GM19193 (cell line): ENCODE measurements around the gene WDR1.

Source experiments
- POLR2A ChIP-seq: IDR thresholded peaks from 4 replicates; pipeline ENCODE4 v1.6.1; 2011; ENCODE audit not compliant: insufficient read depth, insufficient read length; ENCODE audit errors: extremely low read depth

Gene WDR1

GRCh38 chr4:10099499-10100325 lies 16.9 kb downstream of the WDR1 start:
- TF ChIP-seq POLR2A, result no peak

GRCh38 chr4:10098780-10099160 lies 17.8 kb downstream of the WDR1 start:
- no peak for TF ChIP-seq POLR2A

GRCh38 chr4:10097906-10098779 lies 18.5 kb downstream of the WDR1 start:
- TF ChIP-seq POLR2A, result peak; percentile 23

GRCh38 chr4:10096978-10097335 lies 19.6 kb downstream of the WDR1 start:
- no peak for TF ChIP-seq POLR2A

DNA sequence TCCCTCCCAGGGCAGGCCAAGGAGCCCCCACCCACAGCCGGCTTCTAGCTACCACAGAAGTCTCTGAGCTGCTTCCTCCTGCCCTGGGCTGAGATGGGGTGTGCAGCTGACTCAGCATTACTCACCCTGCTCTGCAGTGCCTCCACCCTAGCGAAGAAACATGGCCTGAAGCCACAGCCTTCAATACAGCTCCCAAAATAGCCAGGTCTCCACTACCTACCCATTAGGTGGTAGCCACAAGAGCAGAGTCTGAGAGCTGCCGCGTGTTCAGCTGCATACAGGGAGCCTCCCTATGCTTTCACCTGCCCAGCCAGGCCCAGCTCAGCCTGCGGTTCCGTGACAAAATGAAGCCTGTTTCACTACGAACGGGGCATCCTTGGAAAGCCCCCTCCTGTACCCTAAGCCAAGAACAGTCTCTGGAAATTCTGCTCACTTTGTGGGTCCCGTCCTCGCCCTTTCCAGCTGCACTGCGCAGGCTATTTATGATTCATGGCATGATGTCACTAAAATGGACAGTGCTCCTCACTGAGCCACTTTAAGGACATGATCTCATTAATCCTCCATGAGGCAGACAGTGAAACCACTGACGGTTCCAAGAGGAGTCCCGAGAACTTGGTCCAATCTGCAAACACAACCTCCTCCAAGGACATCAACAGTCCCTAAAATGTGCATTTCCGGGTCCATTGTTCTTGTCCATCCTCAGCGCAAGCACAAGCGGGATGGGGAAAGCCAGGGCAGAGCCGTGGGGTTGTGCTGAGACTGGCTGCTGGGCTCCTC lies 20.2 kb downstream of the WDR1 start:
- no peak for TF ChIP-seq POLR2A

GRCh38 chr4:10095296-10095991 lies 21.2 kb downstream of the WDR1 start:
- TF ChIP-seq POLR2A, result no peak

DNA sequence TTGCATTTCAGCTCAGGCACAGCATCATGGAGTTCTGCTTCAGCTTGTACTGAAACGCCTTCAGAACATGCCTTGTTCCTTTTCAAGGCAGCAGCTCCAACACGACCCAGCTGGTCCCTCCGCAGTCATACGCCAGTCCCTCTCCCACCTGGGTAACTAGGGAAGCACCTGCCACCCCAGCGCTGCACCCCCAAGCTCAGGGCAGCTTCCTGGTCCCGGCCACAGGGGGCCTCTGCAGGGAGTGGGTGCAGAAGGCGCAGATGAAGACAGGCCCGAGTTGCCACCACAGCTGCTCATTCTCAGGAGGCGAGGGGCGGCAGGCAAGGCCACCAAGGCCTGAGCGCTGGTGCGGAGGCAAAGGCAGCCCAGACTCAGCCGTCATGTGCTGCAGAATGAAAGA lies 21.8 kb downstream of the WDR1 start:
- TF ChIP-seq POLR2A, result no peak

DNA sequence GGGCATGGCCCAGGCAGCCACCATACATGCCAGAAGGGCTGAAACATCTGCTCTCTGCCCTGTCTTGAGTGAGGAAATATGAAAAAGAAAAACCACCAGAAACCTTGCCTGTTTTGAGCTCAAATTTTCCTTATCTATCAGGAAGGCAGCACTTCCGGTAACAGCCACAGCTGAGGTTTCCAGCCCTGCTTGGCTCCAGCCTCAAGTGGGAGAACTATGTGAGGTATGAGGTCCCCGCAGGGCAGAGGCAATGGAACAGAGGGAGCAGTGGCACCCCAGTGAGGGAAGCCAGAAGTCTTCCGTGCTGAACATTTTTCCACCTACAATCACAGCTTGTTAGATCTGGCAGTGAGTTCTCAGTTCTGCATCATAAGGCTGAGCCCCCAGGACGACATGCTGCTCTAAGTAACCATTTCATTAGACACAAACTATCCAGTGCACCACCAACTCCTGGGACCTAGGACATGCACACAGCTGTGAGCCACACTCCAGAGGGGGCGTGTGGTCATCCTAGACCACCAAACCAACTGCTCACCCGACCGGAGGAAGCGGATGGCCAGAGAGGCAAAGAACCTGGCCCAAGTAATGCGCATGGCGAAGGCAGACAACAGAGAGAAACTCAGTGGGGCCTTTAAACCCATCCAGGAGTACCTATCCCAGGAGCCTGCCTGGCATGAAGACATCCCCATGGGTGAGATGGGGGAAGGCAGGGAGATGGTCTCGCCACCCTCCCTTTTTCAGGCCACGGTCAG lies 22.6 kb downstream of the WDR1 start:
- no peak for TF ChIP-seq POLR2A

GRCh38 chr4:10093271-10093621 lies 23.4 kb downstream of the WDR1 start:
- no peak for TF ChIP-seq POLR2A

DNA sequence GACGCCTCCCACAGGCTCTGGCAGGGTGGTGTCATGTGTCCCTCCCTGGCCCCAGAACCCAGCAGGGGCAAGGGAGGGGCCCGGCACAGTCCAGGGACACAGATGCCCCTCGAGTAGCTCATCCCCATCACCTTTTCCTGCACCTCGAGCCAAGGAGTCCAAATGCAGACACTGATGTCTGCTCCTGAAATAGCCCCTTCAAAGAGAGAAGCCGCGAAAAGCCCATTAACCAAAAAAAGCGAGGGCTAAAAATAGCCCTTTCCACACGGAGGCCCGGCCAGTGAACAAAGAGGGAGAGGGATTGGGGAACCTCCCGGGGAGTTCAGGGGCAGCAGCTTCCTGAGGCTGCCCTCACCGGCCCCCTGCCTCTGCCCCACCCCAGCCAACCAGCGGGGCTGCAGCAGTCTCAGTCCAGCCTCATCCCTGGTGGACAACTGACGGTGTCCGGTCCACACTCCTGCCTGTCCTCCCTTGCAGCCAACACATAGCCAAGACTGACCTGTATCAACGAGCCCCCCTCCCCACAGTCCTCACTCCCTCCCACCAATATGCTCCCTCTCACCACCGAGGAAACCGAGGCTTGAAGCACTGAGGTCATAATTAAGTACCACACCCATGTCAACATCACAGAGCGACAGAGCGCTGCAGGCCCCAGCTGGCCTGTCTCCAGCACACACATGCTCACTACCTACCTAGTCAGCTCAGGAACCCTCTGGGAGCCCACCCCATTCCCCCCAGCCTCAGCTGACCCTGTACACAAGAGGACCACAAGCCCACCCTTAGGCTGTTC lies 23.9 kb downstream of the WDR1 start:
- no peak for TF ChIP-seq POLR2A

- TF ChIP-seq POLR2A, result no peak
Observed at GRCh38 chr4:10091531-10092181, 24.9 kb downstream of the WDR1 start.

DNA sequence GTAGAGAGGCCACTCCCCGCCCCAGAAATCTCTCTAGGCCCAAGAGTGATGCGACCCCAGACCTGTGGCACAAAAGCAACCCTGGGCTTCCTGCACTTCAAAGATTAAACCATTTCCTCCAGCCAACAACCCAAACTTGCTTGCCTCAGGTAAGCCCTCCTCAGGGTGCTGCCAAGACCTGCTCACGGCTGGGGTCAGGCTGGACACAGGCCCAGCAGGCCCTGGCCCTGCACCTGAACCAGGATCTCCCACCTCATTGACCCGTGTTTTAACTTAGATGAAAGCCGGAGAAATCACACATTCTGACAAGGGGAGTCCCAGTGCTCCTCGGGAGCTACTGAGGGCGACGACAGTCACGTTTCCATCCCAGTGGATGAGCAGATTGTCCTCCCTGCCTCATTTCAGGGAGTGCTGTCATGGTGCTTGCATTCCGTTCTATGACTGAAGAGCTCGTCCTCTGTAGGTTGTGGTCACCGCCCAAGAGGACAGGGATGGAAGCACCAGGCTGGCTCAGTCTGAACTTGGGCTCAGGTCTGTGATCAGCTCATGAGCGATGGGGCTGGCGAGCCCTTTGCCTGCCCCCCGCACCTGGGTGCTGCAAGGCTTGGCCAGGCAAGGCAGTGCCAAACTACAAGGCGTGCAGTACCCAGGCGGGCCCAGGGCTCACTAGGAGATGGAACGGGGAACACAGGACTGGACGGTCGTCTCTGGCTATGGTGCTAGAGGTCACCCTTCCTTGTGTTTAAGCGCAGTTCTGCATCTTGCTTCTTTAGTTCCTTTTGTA lies 25.9 kb downstream of the WDR1 start:
- TF ChIP-seq POLR2A, result no peak

GRCh38 chr4:10089346-10089745 lies 27.3 kb downstream of the WDR1 start:
- no peak for TF ChIP-seq POLR2A
